Adrenal gland (tissue), 12 donors: ENCODE results near the gene PFDN6. TPM values are rescaled to one million over a fixed set of nuclear protein-coding genes. Genes with fewer than 3 reads are reported as not detected.

Experiments used
- DNase-seq, 7 donors: peaks; one replicate each; pipeline ENCODE4 v3.0.0-alpha.2; 2019 to 2020
- H3K27ac ChIP-seq, 5 donors: fragments of 200-600 bp; sonication (generic) in 4 of 5; 1 replicate in 3 of 5; 2 replicates in 2 of 5; pipeline versions ENCODE4 v1.5.1 to v1.8.0; 2016 to 2020; ENCODE audit warnings: mild to moderate bottlenecking in 1 of 5
- H3K27me3 ChIP-seq: fragments of 200-600 bp; 2 replicates; pipeline ENCODE4 v1.8.0; 2021
- H3K36me3 ChIP-seq, 2 donors: fragments of 200-600 bp; replicated peaks in 1 of 2; 1 replicate in 1 of 2; 2 replicates in 1 of 2; pipeline versions ENCODE4 v1.5.1 to v1.8.0; 2018 to 2022
- H3K4me1 ChIP-seq, 2 donors: fragments of 200-600 bp; replicated peaks in 1 of 2; 1 replicate in 1 of 2; 2 replicates in 1 of 2; pipeline versions ENCODE4 v1.5.1 to v1.8.0; 2018 to 2021
- H3K4me3 ChIP-seq, 4 donors: fragments of 200-600 bp; sonication (generic) in 3 of 4; one replicate each; pipeline ENCODE4 v1.5.1; 2016 to 2018
- H3K9me3 ChIP-seq, 3 donors: fragments of 200-600 bp; sonication (generic) in 1 of 3; replicated peaks in 1 of 3; 1 replicate in 2 of 3; 2 replicates in 1 of 3; pipeline versions ENCODE4 v1.5.1 to v1.8.0; 2016 to 2021
- CTCF ChIP-seq, 6 experiments: fragments of 450-650 bp in 4 of 6; fragments of 200-600 bp in 2 of 6; sonication (generic) in 1 of 6; IDR thresholded peaks; 1 replicate in 5 of 6; 2 replicates in 1 of 6; pipeline versions ENCODE4 v1.5.1 to v1.8.0; 2016 to 2021; ENCODE audit warnings: antibody characterized with exemption in 6 of 6, mild to moderate bottlenecking in 2 of 6, moderate library complexity in 1 of 6
- POLR2A ChIP-seq, 2 donors: fragments of 450-650 bp; IDR thresholded peaks; one replicate each; pipeline ENCODE4 v1.6.1; 2017; ENCODE audit warnings: antibody characterized with exemption in 2 of 2, mild to moderate bottlenecking in 2 of 2, moderate library complexity in 1 of 2
- WGBS, 4 donors: extraction: QIAGEN DNeasy Blood & Tissue Kit in 2 of 4; methylation state at CpG; one replicate each; pipeline versions ENCODE4 v1.1.5 to v1.1.7; 2013 to 2017; 5-methylcytosine and 5-hydroxymethylcytosine counted together
- intact Hi-C, 2 donors: fragments of 100-400 bp; cut with DNase I; formaldehyde crosslinking; loops; one replicate each; pipeline versions ENCODE4 v1.14.1 to v1.15.0; 2022 to 2023
- polyA plus RNA-seq, 3 donors: library from polyadenylated mRNA; stranded (reverse); fragments of 200-250 nt in 2 of 3; fragments of 350-450 nt in 1 of 3; fragmentation: Illumina TruSeq in 1 of 3; extraction: RNeasy Lipid Tissue Mini Kit (QIAGEN cat#74804) in 1 of 3; gene quantifications; one replicate each; pipeline ENCODE4 v1.2.3, GENCODE V29; 2013 to 2014
- total RNA-seq, 9 donors: library from RNA; depleted of rRNA in 4 of 9; stranded (reverse); fragments of >200 nt in 4 of 9; fragments of 120-200 nt in 1 of 9; fragmentation: NEBNext Ultra II Directional in 1 of 9; extraction: Animal tissue kit (Norgen Biotek cat#: 25700) in 1 of 9; gene quantifications; one replicate each; pipeline versions ENCODE4 v1.1.0 to v1.2.4, GENCODE V29; 2013 to 2023
- donor health status: healthy with polysubstance abuse.
- donor health status: Bipolar disorder and iron deficiency.
- donor health status: DM: yes; HTN: yes; CAD: no.
- donor health status: DM: no; HTN: no; CAD: no.
- donor health status: DM: no; HTN: no; CAD: no.
- donor health status: DM: yes; HTN: yes; CAD: no.

PFDN6 gene
- total and polyA plus RNA-seq, 12 donors = 6.8 to 830 (median 67.6) TPM

DNA sequence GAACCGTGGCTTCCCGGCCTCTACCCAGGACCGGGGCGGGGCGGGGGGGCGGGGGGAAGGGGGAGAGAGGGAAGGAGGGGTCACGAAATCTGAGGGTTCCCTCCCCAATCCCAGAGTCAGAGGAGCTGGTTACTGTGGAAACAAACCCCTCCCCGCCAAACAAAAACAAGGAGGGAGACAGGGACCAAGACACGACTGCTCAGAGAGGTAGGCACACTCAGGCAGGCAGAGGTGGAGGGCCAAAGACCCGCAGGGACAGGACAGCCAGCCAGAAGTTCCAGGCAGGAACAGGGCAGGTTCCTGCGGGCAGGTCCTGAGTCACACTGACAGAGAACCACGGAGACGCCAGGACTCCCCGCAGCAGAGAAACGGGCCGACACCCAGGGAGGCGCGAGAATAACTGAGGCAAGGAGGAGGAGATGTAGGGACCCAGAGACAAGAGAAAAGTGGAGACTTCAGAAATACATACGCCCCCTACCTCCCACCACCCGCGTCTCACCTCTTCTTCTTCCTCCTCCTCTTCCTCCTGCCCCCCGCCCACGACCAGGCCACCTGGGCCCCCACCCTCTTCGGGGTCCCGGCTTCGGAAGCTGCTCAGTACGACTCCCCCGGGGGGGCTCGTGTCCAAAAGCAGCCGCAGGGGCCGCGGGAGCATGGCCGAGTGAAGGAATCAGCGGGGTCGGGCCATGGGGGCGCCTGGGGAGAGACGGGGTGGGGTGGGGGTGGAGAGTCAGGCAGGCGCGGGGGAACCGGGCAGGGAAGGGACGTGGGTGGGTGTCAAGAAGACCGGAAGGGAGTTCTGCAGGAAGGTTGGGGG lies 8.8 kb downstream of the PFDN6 start:
- TF ChIP-seq POLR2A (IDR thresholded peaks at IDR 0.05) = peak; percentile 25 to 80
- no peak for TF ChIP-seq CTCF (IDR thresholded peaks at IDR 0.05)
- 0 to 2% (median 1%) methylated on average over 24 to 42 of the region's 42 CpGs for WGBS, 4 donors
- Histone ChIP-seq H3K36me3 (peaks cover 0 to 47% of the 10 kb centered on the region in 2 donors), H3K4me1 (peaks cover 21 to 26% of the 10 kb centered on the region in 2 donors), H3K4me3 (peak overlapping the region; percentile 22 to 88 (median 76)), H3K9me3 (no peaks in the 10 kb centered on the region), H3K27ac (peak overlapping the region; percentile 46 to 97 (median 95)), H3K27me3 (no peaks in the 10 kb centered on the region)
- peak; percentile 81 to 92 (median 90) for DNase-seq
- intact Hi-C loops = no loop called here

DNA sequence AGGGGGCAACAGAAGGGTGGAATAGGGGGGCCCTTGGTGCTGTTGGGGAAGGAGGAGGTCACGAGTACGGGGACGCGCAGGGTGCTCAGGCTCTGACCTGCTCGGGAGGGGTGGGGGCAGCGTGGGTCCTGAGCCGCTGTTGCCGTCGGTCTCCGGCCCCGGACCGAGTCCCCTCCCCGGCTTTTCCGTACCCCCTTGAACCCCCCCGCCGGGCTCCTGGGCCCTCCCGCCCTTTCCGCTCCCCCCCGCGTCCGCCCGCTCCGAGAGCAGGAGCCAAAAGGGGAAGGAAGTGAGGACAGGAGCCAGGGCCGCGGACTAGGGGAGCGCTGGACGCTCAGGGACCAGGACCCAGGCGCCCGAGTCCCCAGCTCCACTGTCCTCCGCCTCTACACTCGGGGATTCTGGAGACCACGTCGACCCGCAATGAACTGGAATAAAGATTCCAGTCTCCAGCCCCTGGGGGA lies 9.4 kb downstream of the PFDN6 start, which contains the start of gene RGL2:
Gene RGL2, minus strand, starts transcription at position 170 of the 464 bp plus-strand sequence. CDS start 332 bp downstream, outside the sequence.
- intact Hi-C loops = no loop called here
- Histone ChIP-seq H3K27me3 (no peaks in the 10 kb centered on the region), H3K4me3 (peak within 1 kb of the TSS; percentile 67 to 90 (median 86)), H3K4me1 (peaks cover 21 to 26% of the 10 kb centered on the region in 2 donors), H3K36me3 (peaks cover 0 to 48% of the 10 kb centered on the region in 2 donors), H3K9me3 (no peaks in the 10 kb centered on the region), H3K27ac (peak within 1 kb of the TSS; percentile 87 to 97 (median 95))
- whole genome bisulfite sequencing, 4 donors = 0 to 1% (median 0%) methylated on average over 4 to 34 of the region's 34 CpGs
- DNase-seq = peak; percentile 84 to 91 (median 87)
- TF ChIP-seq CTCF (IDR thresholded peaks at IDR 0.05) (no peak), POLR2A (IDR thresholded peaks at IDR 0.05) (no peak)

GRCh38 chr6:33299237-33299944 lies 10.0 kb downstream of the PFDN6 start:
- H3K27me3 ChIP-seq = no peaks in the 10 kb centered on the region
- intact Hi-C loops = no loop called here
- peaks cover 0 to 48% of the 10 kb centered on the region in 2 donors for H3K36me3 ChIP-seq
- peak; percentile 91 to 96 (median 94) for DNase-seq
- WGBS, 4 donors = 0 to 1% (median 0%) methylated on average over 13 to 54 of the region's 54 CpGs
- peaks cover 21 to 26% of the 10 kb centered on the region in 2 donors for H3K4me1 ChIP-seq
- no peaks in the 10 kb centered on the region for H3K9me3 ChIP-seq
- TF ChIP-seq CTCF (IDR thresholded peaks at IDR 0.05) = peak; percentile 37 to 81 (median 74)
- TF ChIP-seq POLR2A (IDR thresholded peaks at IDR 0.05) = peak; percentile 61 to 79
- H3K4me3 ChIP-seq = peak overlapping the region; percentile 56 to 90 (median 78)
- H3K27ac ChIP-seq = peak overlapping the region; percentile 87 to 97 (median 95)

GRCh38 chr6:33301877-33302276 lies 12.5 kb downstream of the PFDN6 start:
- Histone ChIP-seq H3K27ac (no peak overlapping the region), H3K4me1 (peaks cover 18 to 31% of the 10 kb centered on the region in 2 donors), H3K4me3 (no peak overlapping the region), H3K27me3 (no peaks in the 10 kb centered on the region), H3K9me3 (no peaks in the 10 kb centered on the region), H3K36me3 (peaks cover 0 to 48% of the 10 kb centered on the region in 2 donors)
- intact Hi-C loops = no loop called here
- TF ChIP-seq CTCF (IDR thresholded peaks at IDR 0.05) (no peak), POLR2A (IDR thresholded peaks at IDR 0.05) (no peak)
- WGBS, 4 donors = 67 to 95% (median 93%) methylated on average over 3 of the region's 3 CpGs
- no peak for DNase-seq
